ENCODE results near the gene GOSR1.

DNA sequence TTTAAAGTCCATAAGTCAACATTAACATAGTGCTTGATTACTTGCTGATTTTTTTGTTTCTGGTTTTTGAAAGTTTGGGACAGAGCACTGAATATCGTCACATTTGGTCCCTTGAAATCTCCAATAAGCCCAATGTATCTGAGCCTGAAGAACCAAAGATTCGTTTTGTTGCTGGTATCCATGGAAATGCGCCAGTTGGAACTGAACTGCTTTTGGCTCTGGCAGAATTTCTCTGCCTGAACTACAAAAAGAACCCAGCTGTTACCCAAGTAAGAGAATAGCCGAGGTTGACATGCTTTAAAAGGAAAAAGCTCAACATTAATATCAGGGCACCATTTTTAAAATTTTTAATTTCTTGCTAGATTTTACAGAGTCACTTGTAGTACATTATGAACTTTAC lies 27.7 kb upstream of the GOSR1 start:
- TF ChIP-seq, protein P1, sequence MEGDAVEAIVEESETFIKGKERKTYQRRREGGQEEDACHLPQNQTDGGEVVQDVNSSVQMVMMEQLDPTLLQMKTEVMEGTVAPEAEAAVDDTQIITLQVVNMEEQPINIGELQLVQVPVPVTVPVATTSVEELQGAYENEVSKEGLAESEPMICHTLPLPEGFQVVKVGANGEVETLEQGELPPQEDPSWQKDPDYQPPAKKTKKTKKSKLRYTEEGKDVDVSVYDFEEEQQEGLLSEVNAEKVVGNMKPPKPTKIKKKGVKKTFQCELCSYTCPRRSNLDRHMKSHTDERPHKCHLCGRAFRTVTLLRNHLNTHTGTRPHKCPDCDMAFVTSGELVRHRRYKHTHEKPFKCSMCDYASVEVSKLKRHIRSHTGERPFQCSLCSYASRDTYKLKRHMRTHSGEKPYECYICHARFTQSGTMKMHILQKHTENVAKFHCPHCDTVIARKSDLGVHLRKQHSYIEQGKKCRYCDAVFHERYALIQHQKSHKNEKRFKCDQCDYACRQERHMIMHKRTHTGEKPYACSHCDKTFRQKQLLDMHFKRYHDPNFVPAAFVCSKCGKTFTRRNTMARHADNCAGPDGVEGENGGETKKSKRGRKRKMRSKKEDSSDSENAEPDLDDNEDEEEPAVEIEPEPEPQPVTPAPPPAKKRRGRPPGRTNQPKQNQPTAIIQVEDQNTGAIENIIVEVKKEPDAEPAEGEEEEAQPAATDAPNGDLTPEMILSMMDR (IDR thresholded peaks at IDR 0.05): no peak
- TF ChIP-seq POLR2A (IDR thresholded peaks at IDR 0.05): no peak
